ENCODE measurements around the gene NOX5. TPM values are rescaled to one million over a fixed set of nuclear protein-coding genes. Genes with fewer than 3 reads are reported as not detected.

NOX5 gene
- total RNA-seq, 1 donor from 2014 or later, result 0.14 TPM

GRCh38 chr15:69090197-69090948 is 75.9 kb downstream of the NOX5 start:
- no peak for DNase-seq
- TF ChIP-seq, protein P1, sequence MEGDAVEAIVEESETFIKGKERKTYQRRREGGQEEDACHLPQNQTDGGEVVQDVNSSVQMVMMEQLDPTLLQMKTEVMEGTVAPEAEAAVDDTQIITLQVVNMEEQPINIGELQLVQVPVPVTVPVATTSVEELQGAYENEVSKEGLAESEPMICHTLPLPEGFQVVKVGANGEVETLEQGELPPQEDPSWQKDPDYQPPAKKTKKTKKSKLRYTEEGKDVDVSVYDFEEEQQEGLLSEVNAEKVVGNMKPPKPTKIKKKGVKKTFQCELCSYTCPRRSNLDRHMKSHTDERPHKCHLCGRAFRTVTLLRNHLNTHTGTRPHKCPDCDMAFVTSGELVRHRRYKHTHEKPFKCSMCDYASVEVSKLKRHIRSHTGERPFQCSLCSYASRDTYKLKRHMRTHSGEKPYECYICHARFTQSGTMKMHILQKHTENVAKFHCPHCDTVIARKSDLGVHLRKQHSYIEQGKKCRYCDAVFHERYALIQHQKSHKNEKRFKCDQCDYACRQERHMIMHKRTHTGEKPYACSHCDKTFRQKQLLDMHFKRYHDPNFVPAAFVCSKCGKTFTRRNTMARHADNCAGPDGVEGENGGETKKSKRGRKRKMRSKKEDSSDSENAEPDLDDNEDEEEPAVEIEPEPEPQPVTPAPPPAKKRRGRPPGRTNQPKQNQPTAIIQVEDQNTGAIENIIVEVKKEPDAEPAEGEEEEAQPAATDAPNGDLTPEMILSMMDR (IDR thresholded peaks at IDR 0.05), result no peak

GRCh38 chr15:69091654-69092053 is 77.2 kb downstream of the NOX5 start:
- no peaks in the 10 kb centered on the region for H3K4me1 ChIP-seq
- H3K4me3 ChIP-seq, result no peak overlapping the region
- intact Hi-C loops (cut with DNase I), result no loop called here
- TF ChIP-seq, protein P1 (IDR thresholded peaks at IDR 0.05), result no peak
- DNase-seq, result no peak
- H3K36me3 ChIP-seq, result no peaks in the 10 kb centered on the region
- no peaks in the 10 kb centered on the region for H3K9me3 ChIP-seq
- no peaks in the 10 kb centered on the region for H3K27me3 ChIP-seq
- no peak for ATAC-seq
- H3K27ac ChIP-seq, result no peak overlapping the region

More at GRCh38 chr15:69090197-69090948, 75.9 kb downstream of the NOX5 start:
- Histone ChIP-seq H3K36me3 (no peaks in the 10 kb centered on the region), H3K9me3 (no peaks in the 10 kb centered on the region), H3K27ac (no peak overlapping the region), H3K27me3 (no peaks in the 10 kb centered on the region), H3K4me3 (no peak overlapping the region), H3K4me1 (no peaks in the 10 kb centered on the region)
- no peak for ATAC-seq
- intact Hi-C loops (cut with DNase I), result no loop called here

DNA sequence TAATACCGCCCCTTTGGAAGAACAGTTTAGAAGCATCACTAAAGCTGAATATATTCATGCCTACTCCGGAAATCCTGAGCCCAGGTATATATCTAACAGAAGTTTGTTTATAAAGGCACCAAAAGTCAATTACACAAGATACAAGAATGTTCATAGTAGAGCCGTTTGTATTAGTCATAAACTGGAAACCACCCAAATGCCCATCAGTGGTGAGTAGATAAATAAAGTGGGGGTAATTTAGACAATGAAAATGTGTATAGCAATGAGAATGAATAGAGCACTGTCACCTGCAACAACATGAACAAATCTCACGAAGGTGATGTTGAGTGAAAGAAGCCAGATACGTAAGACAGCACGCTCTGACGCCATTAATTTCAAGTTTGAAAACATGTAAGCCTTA is 77.7 kb downstream of the NOX5 start:
- H3K27me3 ChIP-seq, result no peaks in the 10 kb centered on the region
- no peaks in the 10 kb centered on the region for H3K36me3 ChIP-seq
- no peak overlapping the region for H3K27ac ChIP-seq

GRCh38 chr15:69093127-69093526 is 78.6 kb downstream of the NOX5 start:
- TF ChIP-seq, protein P1 (IDR thresholded peaks at IDR 0.05), result no peak
- ATAC-seq (peak; percentile 61), DNase-seq (no peak)
- no peak overlapping the region for H3K27ac ChIP-seq
- no peak overlapping the region for H3K4me3 ChIP-seq
- intact Hi-C loops (cut with DNase I), result no loop called here
- no peaks in the 10 kb centered on the region for H3K36me3 ChIP-seq
- no peaks in the 10 kb centered on the region for H3K4me1 ChIP-seq
- H3K27me3 ChIP-seq, result no peaks in the 10 kb centered on the region
- no peaks in the 10 kb centered on the region for H3K9me3 ChIP-seq

More for the DNA sequence above, 77.7 kb downstream of the NOX5 start:
- Histone ChIP-seq H3K9me3 (no peaks in the 10 kb centered on the region), H3K4me1 (no peaks in the 10 kb centered on the region), H3K4me3 (no peak overlapping the region)
- ATAC-seq (no peak), DNase-seq (no peak)
- TF ChIP-seq, protein P1 (IDR thresholded peaks at IDR 0.05), result no peak
- intact Hi-C loops (cut with DNase I), result no loop called here

DNA sequence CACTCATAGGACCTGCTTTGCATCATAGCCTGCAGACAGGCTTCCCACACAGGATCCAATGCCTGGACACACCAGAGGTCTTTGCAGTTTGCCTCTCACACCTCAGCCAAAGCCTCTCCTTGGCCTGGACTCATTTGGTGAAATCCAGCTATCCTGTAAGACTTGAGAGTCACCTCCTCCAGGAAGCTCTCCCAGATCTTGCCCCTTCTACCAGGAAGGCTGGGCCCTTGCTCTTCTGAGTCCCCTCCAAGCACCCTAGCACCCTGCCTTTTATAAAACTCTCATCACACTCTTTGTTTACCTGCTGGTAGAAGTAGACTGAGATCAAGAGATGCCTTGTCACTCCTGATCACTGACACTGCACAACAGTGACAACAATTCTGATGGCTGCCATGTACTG is 79.1 kb downstream of the NOX5 start:
- no peaks in the 10 kb centered on the region for H3K27me3 ChIP-seq
- no peaks in the 10 kb centered on the region for H3K36me3 ChIP-seq
- TF ChIP-seq, protein P1 (IDR thresholded peaks at IDR 0.05), result no peak
- H3K9me3 ChIP-seq, result no peaks in the 10 kb centered on the region
- H3K27ac ChIP-seq, result no peak overlapping the region
- intact Hi-C loops (cut with DNase I), result no loop called here
- no peak overlapping the region for H3K4me3 ChIP-seq
- DNase-seq (no peak), ATAC-seq (no peak)
- H3K4me1 ChIP-seq, result no peaks in the 10 kb centered on the region
